Measurements from ENCODE around the gene PPP1R14B. TPM values are rescaled to one million over a fixed set of nuclear protein-coding genes. Genes with fewer than 3 reads are reported as not detected.

The PPP1R14B gene
- total and polyA plus RNA-seq, 2 of the 13 experiments (the other 11 are each of a cell fraction or from before 2014, with no cell fraction given): 110 to 148 TPM

- ChIA-PET POLR2A (no interaction called here), CTCF (ENCODE audit: low intra/inter-chr PET ratio, low total read pairs) (no interaction called here)
- no peak for ATAC-seq
- BruUV-seq (replicated peaks): no TSS peak
- TF ChIP-seq BCLAF1 (IDR thresholded peaks at IDR 0.05): no peak
- TF ChIP-seq MAFF (IDR thresholded peaks at IDR 0.05; ENCODE audit: low read depth, low read length): no peak
- 0 out of 2 replicates have a peak, but pooled peaks have one; percentile 33 for TF ChIP-seq NAIF1 (CRISPR knock-in tag; IDR thresholded peaks at IDR 0.05; ENCODE audit: borderline replicate concordance)
- TF ChIP-seq HNRNPLL (IDR thresholded peaks at IDR 0.05; ENCODE audit: low read depth, low read length, poor library complexity, severe bottlenecking): peak; percentile 4
- TF ChIP-seq HNRNPL (IDR thresholded peaks at IDR 0.05; ENCODE audit: low read depth, low read length): 0 out of 2 replicates have a peak, but pooled peaks have one; percentile 2
- no peak overlapping the region for H2AFZ ChIP-seq (ENCODE audit: low read length)
- peaks cover 13 to 32% of the 10 kb centered on the region in 2 experiments for H3K27me3 ChIP-seq (ENCODE audit: control insufficient read depth in 1 of 2, insufficient read depth in 2 of 2, low read length in 2 of 2)
- no peak overlapping the region for H3K4me3 ChIP-seq (replicated peaks in 1 of 3; ENCODE audit: insufficient read depth in 1 of 3, low read depth in 2 of 3, low read length in 3 of 3)
- no peak for DNase-seq (ENCODE audit: low spot score)
- FAIRE-seq: no peak
- intact Hi-C loops (cut with micrococcal nuclease; ENCODE audit: unreplicated experiment): no loop called here
- no peaks in the 10 kb centered on the region for H3K79me2 ChIP-seq (ENCODE audit: insufficient read depth, low read length)
- H4K20me1 ChIP-seq (ENCODE audit: insufficient read depth, low read length): no peaks in the 10 kb centered on the region
- in situ Hi-C loops (cut with HindIII; ENCODE audit: extremely low pct_ligation_motif_present, low pct_unique_long_range_greater_than_20kb): no loop called here
- H3K4me2 ChIP-seq (ENCODE audit: low read depth, low read length): no peak overlapping the region
- no peaks in the 10 kb centered on the region for H3K9me3 ChIP-seq (ENCODE audit: low read length)
- no peaks in the 10 kb centered on the region for H3K36me3 ChIP-seq (replicated peaks in 1 of 2; ENCODE audit: control insufficient read depth in 1 of 2, insufficient read depth in 2 of 2, low read length in 2 of 2)
- no peak overlapping the region for H3K27ac ChIP-seq (ENCODE audit: extremely low read length, insufficient read depth, low read length)
- H3K4me1 ChIP-seq (ENCODE audit: insufficient read depth, low read length): peaks cover 28% of the 10 kb centered on the region; the same call in 1 of the 2 replicates
- WGBS (ENCODE audit: low lambda C conversion rate): 93% methylated on average over 3 of the region's 9 CpGs
- no peak overlapping the region for H3K9ac ChIP-seq (ENCODE audit: insufficient read depth, low read depth, low read length)
These were observed 41.6 kb upstream of the PPP1R14B start for GRCh38 chr11:64288353-64288750.

Data from HepG2 (cell line).